ENCODE measurements around the gene DIAPH2.

GRCh38 chrX:97556359-97556758 is 871.7 kb downstream of the DIAPH2 start:
- TF ChIP-seq POLR2A (IDR thresholded peaks at IDR 0.05) (no peak), CTCF (IDR thresholded peaks at IDR 0.05) (no peak)
